Measurements from ENCODE around the gene CCDC112.

CCDC112 gene

DNA sequence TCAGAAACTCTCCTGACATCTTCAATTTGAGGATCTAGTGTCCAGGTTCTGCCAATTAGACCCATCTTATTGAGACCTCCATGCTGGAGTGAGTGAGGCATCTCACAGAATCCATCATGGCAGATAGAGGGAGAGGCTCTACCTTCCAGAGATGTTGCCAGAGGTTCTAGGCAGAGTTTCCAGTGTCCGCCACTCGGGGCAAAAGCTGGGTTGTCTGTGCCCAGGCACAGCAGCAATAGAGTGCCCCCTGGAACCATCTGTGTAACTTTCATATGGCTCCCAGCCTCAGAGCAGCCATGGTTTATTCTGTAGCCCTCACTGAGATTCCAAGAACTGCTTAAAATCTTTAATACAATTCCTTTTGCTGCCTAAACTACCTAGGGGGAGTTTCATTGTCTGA lies 16.6 kb upstream of the CCDC112 start:
- TF ChIP-seq, protein P1, sequence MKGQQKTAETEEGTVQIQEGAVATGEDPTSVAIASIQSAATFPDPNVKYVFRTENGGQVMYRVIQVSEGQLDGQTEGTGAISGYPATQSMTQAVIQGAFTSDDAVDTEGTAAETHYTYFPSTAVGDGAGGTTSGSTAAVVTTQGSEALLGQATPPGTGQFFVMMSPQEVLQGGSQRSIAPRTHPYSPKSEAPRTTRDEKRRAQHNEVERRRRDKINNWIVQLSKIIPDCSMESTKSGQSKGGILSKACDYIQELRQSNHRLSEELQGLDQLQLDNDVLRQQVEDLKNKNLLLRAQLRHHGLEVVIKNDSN (IDR thresholded peaks at IDR 0.05), result no peak
- TF ChIP-seq TCF12 (IDR thresholded peaks at IDR 0.05; ENCODE audit: low read depth) (no peak), EP300 (IDR thresholded peaks at IDR 0.05; ENCODE audit: borderline replicate concordance) (no peak), TAF1 (IDR thresholded peaks at IDR 0.05; ENCODE audit: low read depth) (no peak), RAD21 (IDR thresholded peaks at IDR 0.05; ENCODE audit: low read depth) (no peak), ZBTB7A (IDR thresholded peaks at IDR 0.05; ENCODE audit: low read depth) (no peak), EGR1 (IDR thresholded peaks at IDR 0.05) (no peak), YY1 (IDR thresholded peaks at IDR 0.05; ENCODE audit: low read depth) (no peak), CEBPB (IDR thresholded peaks at IDR 0.05) (no peak), NFIC (IDR thresholded peaks at IDR 0.05) (no peak), FOXM1 (IDR thresholded peaks at IDR 0.05; ENCODE audit: borderline replicate concordance, low read depth) (no peak), CREB1 (IDR thresholded peaks at IDR 0.05; ENCODE audit: low read depth) (no peak), TEAD4 (IDR thresholded peaks at IDR 0.05) (no peak)
- TF ChIP-seq, protein P2, sequence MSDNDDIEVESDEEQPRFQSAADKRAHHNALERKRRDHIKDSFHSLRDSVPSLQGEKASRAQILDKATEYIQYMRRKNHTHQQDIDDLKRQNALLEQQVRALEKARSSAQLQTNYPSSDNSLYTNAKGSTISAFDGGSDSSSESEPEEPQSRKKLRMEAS (IDR thresholded peaks at IDR 0.05), result no peak
- TF ChIP-seq, protein P3, sequence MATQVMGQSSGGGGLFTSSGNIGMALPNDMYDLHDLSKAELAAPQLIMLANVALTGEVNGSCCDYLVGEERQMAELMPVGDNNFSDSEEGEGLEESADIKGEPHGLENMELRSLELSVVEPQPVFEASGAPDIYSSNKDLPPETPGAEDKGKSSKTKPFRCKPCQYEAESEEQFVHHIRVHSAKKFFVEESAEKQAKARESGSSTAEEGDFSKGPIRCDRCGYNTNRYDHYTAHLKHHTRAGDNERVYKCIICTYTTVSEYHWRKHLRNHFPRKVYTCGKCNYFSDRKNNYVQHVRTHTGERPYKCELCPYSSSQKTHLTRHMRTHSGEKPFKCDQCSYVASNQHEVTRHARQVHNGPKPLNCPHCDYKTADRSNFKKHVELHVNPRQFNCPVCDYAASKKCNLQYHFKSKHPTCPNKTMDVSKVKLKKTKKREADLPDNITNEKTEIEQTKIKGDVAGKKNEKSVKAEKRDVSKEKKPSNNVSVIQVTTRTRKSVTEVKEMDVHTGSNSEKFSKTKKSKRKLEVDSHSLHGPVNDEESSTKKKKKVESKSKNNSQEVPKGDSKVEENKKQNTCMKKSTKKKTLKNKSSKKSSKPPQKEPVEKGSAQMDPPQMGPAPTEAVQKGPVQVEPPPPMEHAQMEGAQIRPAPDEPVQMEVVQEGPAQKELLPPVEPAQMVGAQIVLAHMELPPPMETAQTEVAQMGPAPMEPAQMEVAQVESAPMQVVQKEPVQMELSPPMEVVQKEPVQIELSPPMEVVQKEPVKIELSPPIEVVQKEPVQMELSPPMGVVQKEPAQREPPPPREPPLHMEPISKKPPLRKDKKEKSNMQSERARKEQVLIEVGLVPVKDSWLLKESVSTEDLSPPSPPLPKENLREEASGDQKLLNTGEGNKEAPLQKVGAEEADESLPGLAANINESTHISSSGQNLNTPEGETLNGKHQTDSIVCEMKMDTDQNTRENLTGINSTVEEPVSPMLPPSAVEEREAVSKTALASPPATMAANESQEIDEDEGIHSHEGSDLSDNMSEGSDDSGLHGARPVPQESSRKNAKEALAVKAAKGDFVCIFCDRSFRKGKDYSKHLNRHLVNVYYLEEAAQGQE (IDR thresholded peaks at IDR 0.05; ENCODE audit: low read depth), result no peak

DNA sequence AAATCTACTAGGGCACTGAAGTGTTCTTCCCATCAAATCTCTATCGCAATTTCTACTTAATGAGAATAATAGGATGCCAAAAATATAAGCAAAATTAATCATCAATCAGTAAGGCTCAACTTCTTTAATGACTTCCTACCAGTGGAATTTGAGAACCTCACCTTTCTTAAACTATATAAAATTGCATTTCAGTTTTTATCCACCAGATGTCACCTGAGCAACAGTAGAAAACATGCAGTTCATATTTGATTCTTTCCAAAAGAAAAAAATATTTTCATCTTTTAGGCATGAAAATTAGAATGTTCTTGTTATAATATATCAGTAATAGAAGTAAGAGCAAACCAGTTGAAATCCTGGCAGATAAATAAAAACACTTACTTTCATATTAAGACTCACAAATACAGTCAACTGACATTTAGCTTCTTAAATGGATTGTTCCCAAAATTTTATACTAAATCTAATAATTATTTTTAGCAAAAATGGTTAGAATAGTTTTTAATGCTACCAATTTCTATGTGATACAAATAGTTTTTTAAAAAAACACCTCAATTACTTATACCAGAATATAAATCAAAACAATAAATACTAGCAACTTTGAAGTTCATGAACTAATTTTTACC lies 13.4 kb upstream of the CCDC112 start:
- TF ChIP-seq CEBPB (IDR thresholded peaks at IDR 0.05) (no peak), YY1 (IDR thresholded peaks at IDR 0.05; ENCODE audit: low read depth) (no peak), RAD21 (IDR thresholded peaks at IDR 0.05; ENCODE audit: low read depth) (peak; percentile 84)

DNA sequence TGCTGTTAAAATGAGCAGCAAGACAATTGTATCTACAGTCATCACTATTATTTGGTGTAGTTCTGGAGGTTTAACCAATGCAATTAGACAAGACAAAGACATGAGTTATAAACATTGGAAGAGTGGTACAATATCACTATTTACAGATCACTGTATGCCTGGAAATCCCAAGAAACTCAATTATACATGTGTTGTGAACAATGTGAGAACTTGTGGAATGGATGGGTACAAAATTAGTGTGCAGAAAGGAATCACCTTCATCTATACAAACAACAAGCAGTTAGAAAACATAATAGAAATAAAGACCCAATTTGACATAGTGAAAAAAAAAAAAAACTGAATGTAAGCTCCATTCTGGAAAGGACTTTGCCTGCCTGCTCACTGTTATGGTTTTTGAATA lies 12.4 kb upstream of the CCDC112 start:
- no peak for TF ChIP-seq CEBPB (IDR thresholded peaks at IDR 0.05)
- no peak for TF ChIP-seq EP300 (IDR thresholded peaks at IDR 0.05; ENCODE audit: borderline replicate concordance)
- no peak for TF ChIP-seq ZBTB7A (IDR thresholded peaks at IDR 0.05; ENCODE audit: low read depth)
- TF ChIP-seq CREB1 (IDR thresholded peaks at IDR 0.05; ENCODE audit: low read depth), result no peak
- no peak for TF ChIP-seq TEAD4 (IDR thresholded peaks at IDR 0.05)
- no peak for TF ChIP-seq YY1 (IDR thresholded peaks at IDR 0.05; ENCODE audit: low read depth)

DNA sequence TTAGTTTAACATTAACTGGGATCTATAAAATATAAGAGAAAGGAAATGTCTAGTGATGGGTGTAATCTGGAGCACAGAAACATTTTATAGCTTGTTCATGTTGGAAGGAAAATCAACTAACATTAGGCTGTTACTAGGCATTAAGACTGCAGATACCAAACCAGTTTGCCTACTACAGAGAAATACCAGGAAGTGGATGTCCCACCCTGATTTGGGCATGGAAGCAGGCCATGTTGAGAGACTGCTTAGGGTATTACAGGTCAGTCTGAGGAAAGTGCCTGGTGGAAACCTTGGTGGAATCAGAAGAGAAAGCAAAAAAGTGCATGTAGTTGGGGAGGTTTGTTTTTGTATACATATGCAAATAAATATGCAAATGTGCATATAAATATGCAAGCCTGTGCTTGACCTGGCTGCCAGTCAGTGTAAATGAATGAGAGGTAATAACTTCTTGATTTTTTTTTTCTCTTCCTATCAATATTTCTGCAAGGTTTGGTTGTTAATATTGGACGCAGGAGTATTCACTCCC lies 9.6 kb upstream of the CCDC112 start:
- no peak for TF ChIP-seq NFIC (IDR thresholded peaks at IDR 0.05)
- TF ChIP-seq TAF1 (IDR thresholded peaks at IDR 0.05; ENCODE audit: low read depth), result no peak
- no peak for TF ChIP-seq ZBTB7A (IDR thresholded peaks at IDR 0.05; ENCODE audit: low read depth)
- TF ChIP-seq FOXM1 (IDR thresholded peaks at IDR 0.05; ENCODE audit: borderline replicate concordance, low read depth), result no peak

DNA sequence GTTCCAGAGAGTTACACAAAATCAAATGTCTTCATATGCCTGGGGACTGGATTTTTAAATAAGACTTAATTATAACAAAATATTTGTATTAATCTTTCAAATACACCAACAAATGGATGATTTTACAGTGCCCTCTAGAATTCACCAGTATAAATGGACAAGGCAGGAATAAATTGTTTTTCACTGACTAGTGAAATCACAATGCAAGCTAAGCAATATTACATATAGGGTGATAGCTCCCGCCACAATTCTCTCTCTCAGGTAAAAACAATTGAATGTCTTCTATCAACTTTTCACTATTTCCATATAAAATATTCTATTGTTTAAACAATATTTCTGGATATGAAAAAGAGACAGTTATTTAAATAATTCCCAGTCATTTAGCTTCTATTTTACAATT lies 8.0 kb upstream of the CCDC112 start:
- no peak for TF ChIP-seq EGR1 (IDR thresholded peaks at IDR 0.05)
- TF ChIP-seq YY1 (IDR thresholded peaks at IDR 0.05; ENCODE audit: low read depth), result no peak
- TF ChIP-seq, protein P1 (IDR thresholded peaks at IDR 0.05), result no peak
- TF ChIP-seq TEAD4 (IDR thresholded peaks at IDR 0.05), result no peak
- TF ChIP-seq, protein P3 (IDR thresholded peaks at IDR 0.05; ENCODE audit: low read depth), result no peak
- TF ChIP-seq RAD21 (IDR thresholded peaks at IDR 0.05; ENCODE audit: low read depth), result no peak
- TF ChIP-seq ZBTB7A (IDR thresholded peaks at IDR 0.05; ENCODE audit: low read depth), result no peak
- TF ChIP-seq EP300 (IDR thresholded peaks at IDR 0.05; ENCODE audit: borderline replicate concordance), result no peak
- TF ChIP-seq, protein P2 (IDR thresholded peaks at IDR 0.05), result no peak
- TF ChIP-seq FOXM1 (IDR thresholded peaks at IDR 0.05; ENCODE audit: borderline replicate concordance, low read depth), result no peak
- TF ChIP-seq NFIC (IDR thresholded peaks at IDR 0.05), result no peak
- TF ChIP-seq CREB1 (IDR thresholded peaks at IDR 0.05; ENCODE audit: low read depth), result no peak
- no peak for TF ChIP-seq TCF12 (IDR thresholded peaks at IDR 0.05; ENCODE audit: low read depth)
- TF ChIP-seq TAF1 (IDR thresholded peaks at IDR 0.05; ENCODE audit: low read depth), result no peak
- TF ChIP-seq CEBPB (IDR thresholded peaks at IDR 0.05), result no peak

DNA sequence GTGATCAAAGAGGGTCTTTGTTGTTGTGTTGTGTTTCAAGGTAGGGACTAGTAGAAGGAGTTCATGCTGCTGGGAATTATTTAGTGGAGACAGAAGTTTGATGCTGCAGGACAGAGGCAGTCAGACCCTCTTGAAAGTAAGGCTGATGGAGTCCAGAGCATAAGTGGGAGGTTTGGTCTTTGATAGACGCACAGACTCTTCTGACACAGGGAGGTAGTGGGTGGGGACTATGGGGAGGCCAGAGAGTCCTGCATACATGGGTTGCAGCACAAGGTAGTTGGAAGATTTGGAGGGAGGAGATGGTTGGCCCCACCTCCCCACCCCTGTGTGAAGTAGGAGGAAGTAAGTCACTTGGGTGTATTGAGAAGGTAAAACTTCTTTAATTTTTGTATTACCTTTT lies 2.4 kb upstream of the CCDC112 start:
- no peak for TF ChIP-seq FOXM1 (IDR thresholded peaks at IDR 0.05; ENCODE audit: borderline replicate concordance, low read depth)
- TF ChIP-seq CREB1 (IDR thresholded peaks at IDR 0.05; ENCODE audit: low read depth), result no peak
- TF ChIP-seq EGR1 (IDR thresholded peaks at IDR 0.05), result no peak
- TF ChIP-seq ZBTB7A (IDR thresholded peaks at IDR 0.05; ENCODE audit: low read depth), result no peak
- no peak for TF ChIP-seq EP300 (IDR thresholded peaks at IDR 0.05; ENCODE audit: borderline replicate concordance)
- no peak for TF ChIP-seq CEBPB (IDR thresholded peaks at IDR 0.05)
- TF ChIP-seq, protein P2 (IDR thresholded peaks at IDR 0.05), result no peak

All from Ishikawa (cell line).